Stimulated activated CD8-positive, alpha-beta memory T cell treated with anti-CD3 and anti-CD28 coated beads, Interleukin-12 subunit alpha, Interleukin-12 subunit beta, amount 100 ng/mL, for 24 hours (primary cell): Measurements from ENCODE around the gene SLC16A11.
"Not testable (repeated sequence)": the region's sequence is repeated elsewhere in the genome, so short reads cannot be mapped to it uniquely, and the experiment has no call there.

ENCODE experiments used
- DNase-seq: peaks from one replicate; pipeline ENCODE4 v3.0.0-alpha.2; 2020; ENCODE audit errors: extremely low read depth

SLC16A11 gene

DNA sequence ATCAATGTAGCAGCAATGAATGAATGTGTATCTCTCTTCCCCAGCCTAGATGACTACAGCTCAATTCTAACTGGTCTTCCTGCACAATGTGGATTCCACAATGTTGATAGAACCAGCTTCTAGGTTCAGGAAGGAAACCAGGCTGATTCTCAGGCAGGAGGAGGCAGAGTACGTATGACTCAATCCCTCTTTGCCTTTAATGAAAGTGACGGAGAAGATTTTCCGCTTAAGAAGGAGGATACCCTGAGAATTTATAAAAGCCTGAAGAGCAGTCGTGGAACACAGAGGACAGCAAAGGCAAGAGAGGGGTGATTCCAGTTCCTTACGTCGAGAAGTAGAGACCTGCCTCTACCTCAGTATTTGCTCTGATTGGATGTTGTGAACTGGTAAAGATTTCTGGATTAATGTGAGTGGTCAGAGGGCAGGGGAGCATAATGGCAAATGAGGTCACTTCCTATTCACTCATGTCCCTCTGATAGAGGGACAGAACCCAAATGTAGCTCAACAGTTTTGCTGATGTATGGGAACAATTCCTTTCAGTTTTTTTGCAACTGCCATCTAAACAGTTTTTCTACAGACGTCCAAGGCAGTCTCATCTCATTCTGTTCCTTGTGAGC, 15.0 kb upstream of the SLC16A11 start:
- DNase-seq: no peak

DNA sequence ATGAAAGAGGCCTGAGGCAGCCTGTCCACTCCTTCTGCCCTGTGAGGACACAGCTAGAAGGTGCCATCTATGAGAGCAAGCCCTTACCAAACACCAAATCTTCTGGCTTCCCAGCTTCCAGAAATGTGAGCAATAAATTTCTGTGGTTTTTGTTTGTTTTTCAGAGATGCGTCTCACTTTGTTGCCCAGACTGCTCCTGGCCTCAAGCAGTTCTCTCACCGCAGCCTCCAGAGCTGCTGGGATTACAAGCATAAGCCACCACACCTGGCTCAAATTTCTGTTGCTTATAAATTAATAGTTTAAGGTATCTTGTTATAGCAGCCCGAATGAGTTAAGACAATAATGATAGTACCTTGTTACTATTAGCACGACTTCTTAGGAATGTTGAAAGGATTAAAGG, 12.5 kb upstream of the SLC16A11 start:
- no peak for DNase-seq

DNA sequence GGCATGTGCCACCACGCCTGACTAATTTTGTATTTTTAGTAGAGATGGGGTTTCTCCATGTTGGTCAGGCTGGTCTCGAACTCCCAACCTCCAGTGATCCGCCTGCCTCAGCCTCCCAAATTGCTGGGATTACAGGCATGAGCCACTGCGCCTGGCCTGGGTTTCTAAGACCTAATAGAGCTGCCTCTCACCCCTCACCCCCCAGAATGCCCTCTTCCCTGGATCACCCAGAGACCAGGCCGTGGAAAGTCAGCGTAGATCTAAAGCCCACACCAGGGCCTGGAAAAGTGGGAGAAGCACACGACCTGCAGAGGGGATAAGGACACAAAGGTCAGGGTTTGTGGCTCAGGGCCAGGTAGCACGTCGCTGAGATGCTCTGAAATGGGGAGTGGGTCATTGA, 6.7 kb upstream of the SLC16A11 start:
- DNase-seq: not testable (repeated sequence)

DNA sequence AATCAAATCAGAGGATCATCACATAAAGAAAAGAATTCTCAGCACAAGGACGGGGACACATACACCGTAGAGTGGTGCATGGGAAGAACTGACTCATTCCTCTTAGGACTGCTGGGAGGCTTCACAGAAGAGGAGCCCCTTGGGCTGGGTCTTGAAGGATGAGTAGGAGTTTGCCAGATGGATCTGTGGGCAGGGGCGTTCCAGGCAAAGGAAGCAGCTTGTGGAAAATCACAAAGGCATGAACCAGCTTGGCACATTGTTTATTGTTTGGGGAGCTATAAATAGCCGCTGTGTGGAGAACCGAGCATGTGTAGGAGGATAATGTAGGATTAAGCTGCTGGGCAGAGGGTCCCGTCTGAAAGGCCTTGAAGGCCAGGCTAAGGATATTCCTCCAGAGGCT, 5.1 kb upstream of the SLC16A11 start:
- DNase-seq: no peak

DNA sequence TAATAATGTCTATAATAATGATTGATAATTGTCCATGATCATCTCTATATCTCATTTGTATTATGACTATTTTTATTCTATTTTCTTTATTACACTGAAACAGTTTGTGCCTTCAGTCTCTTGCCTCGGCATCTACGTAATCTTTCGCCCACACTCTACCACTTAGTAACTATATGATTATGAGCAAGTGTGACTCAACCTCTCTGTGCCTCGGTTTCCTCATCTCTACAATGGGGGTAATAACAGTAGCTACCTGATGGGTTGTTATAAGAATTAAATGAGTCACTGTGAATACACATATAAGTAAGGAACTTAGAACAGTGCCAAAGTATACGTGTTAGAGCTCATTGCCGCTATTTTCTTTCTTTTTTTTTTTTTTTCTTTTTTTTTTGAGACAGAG, 3.7 kb upstream of the SLC16A11 start:
- no peak for DNase-seq

DNA sequence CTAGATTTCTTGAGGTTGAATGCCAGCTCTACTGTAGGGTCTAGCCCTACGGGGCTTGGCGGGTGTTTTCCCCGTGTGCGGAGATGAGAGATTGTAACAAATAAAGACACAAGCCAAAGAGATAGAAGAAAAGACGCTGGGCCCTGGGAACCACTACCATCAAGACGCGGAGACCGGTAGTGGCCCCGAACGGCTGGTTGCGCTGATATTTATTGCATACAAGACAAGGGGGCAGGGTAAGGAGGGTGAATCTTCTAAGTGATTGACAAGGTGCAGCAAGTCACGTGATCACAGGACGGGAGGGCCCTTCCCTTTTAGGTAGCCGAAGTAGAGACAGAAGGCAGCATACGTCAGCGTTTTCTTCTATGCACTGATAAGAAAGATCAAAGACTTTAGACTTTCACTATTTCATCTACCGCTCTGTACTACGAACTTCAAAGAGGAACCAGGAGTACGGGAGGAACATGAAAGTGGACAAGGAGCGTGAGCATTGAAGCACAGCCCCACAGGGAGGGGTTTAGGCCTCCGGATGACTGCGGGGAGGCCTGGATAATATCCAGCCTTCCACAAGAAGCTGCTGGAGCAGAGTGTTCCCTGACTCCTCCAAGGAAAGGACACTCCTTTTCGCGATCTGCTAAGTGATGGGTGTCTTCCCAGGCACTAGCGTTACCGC, 3.0 kb upstream of the SLC16A11 start:
- DNase-seq: not testable (repeated sequence)

DNA sequence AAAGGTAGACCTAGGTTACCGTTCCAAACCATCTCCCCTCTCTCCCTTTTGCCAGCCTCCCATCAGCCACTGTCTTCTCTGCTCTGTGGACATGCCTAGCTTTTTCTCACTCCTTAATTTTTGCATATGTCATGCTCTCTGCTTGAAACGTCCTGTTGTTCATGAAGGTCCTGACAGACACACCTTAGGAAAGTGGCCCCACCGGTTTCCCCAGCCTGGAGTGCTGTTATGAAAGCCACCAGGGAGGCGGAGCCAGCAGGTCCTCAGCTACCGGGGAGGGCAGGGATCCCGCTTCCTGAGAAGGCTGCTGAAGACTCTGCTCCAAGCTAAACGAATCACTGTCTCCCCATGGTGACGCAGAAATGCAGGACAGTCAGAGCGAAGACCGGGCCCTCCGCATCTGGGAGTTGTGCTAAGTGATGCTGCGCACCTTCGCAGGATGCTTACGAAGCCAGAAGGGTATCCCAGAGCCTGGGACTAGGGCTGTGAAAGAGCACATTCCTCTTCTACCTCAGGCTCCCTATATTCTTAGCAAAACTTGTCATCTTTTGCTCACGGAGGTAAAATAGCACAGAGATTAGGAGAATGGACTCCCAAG, 2.3 kb upstream of the SLC16A11 start:
- no peak for DNase-seq

DNA sequence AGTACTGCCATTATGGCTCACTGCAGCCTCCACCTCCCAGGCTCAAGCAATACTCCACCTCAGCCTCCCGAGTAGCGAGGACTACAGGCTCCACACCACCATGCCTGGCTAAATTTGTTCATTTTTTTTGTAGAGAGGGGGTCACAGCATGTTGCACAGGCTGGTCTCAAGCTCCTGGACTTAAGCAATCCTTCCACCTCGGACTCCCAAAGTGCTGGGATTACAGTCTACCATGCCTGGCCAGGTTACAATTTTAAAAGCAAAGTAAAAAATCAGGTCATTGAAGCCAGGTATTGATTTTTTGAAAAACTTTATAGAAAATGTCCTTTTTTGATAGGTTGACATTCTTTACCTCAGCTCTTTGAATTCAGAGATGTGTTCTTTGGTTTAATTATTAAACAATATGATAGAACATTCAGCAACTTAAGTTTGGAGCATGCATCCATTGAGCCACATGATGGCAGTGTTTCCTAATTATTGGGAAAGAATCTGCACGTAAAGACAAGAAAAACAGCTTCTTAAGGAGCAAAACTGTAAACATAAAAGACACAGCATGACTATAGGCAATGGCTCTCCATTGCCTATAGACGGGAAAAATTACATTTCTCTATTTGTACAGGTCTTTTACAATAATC, 1.7 kb upstream of the SLC16A11 start:
- no peak for DNase-seq

DNA sequence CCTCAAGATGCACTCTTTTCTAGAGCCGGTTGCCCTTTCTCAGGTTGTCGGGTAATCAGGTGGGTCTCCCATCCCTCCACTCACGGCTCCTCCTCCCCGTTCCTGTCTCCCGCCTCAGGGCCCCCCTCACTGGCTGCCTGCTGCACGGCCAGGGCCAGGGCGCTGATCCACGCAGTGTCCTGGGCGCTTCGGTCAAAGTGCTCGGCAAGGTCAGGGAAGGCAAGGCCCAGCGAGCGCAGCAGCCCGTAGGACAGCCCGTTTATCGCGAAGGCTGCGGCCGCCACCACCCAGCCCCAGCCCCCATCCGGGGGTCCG, 753 bp downstream of the SLC16A11 start:
- DNase-seq: no peak

DNA sequence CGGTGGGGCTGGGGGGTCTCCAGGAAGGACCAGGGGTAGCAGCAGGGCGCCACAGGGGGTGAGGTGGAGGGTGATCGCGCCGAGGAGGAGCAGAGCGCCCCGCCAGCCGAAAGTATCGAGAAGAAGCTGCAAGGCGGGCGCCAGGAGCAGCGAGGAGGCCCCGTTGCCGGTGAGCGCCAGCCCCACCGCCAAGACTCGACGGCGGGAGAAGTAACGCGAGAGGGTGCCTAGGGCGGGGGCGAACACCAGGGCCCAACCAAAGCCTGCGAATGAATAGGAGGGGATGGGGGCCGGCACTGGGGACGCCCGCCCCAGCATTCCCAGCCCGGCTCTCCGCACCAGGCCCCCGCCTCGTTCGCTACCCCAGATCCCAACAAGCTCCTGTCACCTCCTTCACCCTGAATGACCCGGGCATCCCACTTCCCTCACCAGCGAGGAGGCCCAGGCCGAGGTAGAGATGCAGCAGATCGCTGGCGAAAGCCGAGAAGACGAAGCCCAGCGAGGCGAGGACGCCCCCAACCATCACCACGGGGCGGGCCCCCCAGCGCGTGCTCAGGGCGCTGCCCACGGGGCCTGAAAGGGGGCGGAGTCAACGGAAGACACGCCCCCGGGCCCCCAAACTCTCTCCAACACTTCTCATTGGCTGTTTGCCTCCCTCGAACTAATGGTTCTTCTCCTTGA, 1.3 kb downstream of the SLC16A11 start:
- no peak for DNase-seq

DNA sequence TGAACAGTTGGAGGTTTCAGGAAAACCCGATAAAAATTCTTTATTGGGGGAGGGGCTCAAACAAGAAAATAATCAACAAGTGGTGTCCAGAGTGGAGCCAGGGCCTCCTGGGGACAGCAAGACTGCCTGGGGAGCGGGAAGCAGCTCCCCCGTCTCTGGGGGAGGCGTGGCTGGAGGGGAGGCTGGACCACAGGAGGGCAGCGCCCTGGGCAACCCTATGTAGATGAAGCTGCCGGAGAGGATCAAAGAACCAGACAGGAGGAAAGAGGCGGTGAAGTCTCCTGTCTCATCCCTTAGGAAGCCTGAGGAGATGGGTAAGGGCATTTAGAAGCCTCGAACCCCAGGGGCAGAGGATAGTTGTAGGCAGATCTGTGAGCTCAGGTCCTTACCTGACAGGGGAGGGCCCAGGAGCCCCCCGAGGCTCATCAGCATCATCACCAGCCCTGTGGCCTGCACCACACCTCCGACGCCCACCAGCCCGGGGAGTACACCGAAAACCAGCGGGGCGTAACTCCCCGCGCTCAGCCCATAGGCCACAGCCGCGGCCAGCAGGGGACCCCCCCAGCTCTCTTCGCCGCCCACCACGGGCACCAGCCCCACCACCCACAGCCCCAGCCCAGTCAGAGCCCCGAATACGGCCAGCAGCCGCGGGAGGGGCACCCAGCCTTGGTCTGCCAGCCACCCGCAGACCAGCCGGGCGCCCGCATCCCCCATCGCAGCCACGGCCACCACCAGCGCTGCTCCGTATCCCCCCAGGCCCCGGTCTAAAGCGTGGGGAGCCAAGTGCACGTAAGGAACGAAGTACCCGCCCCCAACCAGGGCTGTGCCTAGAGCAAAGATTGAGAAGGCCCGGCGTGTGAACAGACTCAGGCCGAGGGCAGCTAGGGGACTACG, 2.0 kb downstream of the SLC16A11 start:
- DNase-seq: no peak

DNA sequence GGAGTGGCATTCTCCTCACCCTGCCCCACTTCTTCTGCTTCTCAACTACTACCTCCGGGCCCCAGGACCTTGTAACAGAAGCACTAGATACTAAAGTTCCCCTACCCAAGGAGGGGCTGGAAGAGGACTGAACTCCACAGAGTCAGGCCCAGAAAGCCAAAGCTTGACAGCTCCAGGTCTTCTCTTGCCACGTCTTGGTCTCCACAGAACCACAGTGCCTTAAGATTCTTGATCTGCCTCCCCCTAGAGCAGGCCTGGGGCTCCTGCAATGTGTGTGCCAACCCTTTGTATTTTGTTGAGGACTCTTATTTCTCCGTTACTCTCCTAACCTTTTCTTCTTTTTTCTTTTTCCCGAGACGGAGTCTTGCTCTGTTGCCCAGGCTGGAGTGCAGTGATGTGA, 4.1 kb downstream of the SLC16A11 start:
- DNase-seq: no peak

DNA sequence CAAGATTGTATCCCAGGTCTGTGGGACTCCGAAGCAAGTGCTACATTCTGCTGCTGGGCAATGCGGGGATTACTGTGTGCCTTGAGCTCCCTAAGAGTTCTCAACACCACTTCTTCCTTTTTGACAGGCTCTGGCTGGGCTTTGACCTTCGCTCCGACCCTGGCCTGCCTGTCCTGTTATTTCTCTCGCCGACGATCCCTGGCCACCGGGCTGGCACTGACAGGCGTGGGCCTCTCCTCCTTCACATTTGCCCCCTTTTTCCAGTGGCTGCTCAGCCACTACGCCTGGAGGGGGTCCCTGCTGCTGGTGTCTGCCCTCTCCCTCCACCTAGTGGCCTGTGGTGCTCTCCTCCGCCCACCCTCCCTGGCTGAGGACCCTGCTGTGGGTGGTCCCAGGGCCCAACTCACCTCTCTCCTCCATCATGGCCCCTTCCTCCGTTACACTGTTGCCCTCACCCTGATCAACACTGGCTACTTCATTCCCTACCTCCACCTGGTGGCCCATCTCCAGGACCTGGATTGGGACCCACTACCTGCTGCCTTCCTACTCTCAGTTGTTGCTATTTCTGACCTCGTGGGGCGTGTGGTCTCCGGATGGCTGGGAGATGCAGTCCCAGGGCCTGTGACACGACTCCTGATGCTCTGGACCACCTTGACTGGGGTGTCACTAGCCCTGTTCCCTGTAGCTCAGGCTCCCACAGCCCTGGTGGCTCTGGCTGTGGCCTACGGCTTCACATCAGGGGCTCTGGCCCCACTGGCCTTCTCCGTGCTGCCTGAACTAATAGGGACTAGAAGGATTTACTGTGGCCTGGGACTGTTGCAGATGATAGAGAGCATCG, 5.6 kb downstream of the SLC16A11 start:
- DNase-seq: no peak

DNA sequence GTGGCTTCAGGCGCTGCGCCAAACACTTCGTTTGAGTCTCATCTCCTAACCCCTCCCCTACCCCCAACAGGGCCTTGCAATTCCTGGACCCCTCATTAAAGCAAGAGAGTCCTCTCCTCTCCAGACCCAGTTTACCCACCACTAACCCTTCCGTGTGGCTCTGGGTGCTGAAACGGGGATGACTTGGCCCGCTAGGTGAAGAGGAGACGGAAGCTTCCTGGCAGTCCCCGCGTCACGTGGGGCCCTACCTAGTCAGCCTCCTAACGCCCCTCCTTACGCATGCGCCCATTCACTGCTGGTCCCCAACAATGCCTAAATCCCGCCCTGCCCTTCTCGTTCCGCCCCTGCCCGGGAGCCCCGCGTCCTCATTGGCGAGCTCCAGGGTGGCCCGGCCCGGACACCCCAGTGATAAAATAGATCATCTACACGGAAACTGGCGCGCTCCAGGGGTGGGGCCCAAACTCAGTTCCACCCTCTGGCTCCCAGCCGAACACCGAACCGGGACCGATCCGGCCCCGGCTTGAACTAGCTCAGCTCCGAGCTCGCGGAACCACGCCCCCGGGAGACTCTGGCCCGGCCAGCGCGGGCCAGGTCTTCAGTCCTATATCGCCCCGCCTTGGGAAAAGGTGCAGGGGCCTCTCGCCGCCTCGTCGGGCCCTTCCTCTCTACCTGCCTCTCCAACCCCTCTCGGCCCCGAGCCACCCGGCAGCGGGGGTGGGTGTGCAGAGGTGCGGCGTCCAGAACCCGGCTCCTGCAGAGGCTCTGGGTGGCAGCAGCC, 8.1 kb downstream of the SLC16A11 start, which contains the start of gene SLC16A13:
Gene SLC16A13 (plus strand): TSS at position 425 of the 778 bp plus-strand sequence. CDS start 368 bp downstream, outside the sequence.
- peak; percentile 94 for DNase-seq

DNA sequence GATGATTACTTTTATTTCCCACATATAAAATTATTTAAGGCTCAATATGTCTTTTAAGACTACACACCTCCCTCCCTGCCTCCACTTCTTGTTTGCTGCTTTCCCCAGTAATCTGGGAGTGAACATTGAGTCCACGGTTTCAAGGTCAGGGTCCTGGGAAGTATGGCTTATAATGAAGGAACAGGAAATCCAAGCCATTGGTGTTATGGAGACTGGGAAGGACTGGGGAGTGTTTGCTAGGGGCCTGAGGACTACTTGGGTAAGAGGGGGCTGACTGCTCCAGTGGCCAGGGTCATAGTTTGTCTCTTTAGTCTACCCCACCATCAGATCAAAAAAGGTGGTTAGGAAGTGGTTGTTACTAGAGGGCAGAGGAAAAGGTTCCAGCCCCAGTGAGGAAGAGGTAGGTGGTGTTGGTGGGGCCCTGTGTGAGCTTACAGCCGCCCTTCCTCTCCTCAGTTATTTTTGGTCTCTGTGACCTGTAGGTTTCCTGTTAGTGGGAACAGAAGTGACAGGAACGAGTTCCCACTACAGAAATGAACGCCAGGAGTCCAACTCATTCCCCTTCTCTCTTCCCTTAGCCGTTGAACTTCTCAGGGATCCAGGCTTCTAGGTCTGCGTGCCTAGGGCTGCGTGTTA, 8.8 kb downstream of the SLC16A11 start:
- no peak for DNase-seq

DNA sequence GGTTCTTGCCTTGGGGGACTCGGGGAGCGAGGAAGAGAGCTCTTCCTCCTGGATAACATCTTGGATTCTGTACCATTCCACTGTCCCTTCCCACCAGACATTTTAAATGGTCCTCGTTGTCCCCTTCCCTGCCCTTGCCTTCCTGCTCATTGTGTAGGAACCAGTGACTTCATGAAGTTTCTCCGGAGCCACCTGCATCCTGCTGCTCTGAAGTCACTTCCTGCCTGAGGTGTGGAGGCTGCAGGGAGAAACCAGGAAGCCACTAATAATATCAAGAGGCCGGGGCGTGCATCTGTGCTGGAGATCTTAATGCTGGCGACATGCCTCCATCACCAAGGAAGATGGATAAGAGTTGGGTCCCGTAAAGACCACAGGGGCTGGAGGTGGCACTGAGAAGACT, 14.2 kb downstream of the SLC16A11 start:
- DNase-seq: no peak

DNA sequence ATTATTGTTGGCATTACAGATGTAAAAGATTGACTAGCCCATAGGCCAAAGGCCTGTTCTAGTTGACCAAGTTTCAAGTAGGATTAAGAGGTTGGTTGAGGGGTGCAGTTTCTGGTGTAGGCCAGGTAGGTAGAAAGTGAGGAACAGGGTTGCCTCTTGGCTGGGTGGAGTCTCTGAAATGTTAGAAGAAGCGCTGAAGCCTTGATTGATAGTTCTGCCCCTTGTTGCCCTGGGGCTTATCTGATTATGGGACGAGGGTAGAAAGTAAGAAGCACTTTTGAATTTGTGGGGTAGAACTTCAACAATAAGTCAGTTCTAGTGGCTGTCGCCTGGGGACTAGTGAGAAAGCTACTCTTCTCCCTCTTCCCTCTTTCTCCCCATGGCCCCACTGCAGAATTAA, 14.8 kb downstream of the SLC16A11 start:
- no peak for DNase-seq

DNA sequence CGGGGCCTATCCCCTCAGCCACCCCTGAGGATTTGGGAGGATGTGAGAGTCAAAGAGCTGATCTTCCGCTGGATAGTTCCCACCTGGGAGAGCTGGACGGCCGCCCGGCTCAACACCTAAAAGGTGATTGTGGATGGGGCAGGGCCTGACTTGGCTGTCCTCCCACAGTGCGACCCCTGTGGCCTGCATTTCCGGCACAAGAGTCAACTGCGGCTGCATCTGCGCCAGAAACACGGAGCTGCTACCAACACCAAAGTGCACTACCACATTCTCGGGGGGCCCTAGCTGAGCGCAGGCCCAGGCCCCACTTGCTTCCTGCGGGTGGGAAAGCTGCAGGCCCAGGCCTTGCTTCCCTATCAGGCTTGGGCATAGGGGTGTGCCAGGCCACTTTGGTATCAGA, 16.6 kb downstream of the SLC16A11 start:
- DNase-seq: no peak

DNA sequence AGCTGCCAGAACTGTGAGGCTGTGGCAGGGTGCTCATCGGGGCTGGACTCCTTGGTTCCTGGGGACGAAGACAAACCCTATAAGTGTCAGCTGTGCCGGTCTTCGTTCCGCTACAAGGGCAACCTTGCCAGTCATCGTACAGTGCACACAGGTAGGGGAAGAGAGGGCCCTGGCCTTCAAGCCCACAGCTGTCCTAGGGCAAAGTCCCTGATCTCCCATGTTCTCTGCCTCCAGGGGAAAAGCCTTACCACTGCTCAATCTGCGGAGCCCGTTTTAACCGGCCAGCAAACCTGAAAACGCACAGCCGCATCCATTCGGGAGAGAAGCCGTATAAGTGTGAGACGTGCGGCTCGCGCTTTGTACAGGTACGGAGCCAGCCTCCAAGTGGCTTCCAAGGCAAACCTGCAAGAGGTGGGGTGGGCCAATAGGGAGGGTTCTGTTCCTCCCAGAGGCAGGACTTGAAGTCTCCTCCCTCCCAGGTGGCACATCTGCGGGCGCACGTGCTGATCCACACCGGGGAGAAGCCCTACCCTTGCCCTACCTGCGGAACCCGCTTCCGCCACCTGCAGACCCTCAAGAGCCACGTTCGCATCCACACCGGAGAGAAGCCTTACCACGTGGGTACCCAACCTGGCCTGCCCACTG, 17.3 kb downstream of the SLC16A11 start:
- no peak for DNase-seq
